GM19238 (cell line): ENCODE data around the gene ZMYM5.
"Not testable (repeated sequence)": the region's sequence is repeated elsewhere in the genome, so short reads cannot be mapped to it uniquely, and the experiment has no call there.

Source experiments
- DNase-seq: peaks from one replicate; pipeline ENCODE4 v3.0.0; 2011; ENCODE audit warnings: low spot score; ENCODE audit not compliant: insufficient read length

The ZMYM5 gene

GRCh38 chr13:19863323-19864023 is at the start of gene ZMYM5:
ZMYM5 (minus strand) TSS chr13:19863649; CDS start chr13:19852180, 11,469 bp downstream.
- DNase-seq, result peak; percentile 95

- no peak for DNase-seq
Measured at GRCh38 chr13:19910336-19911072, 47.1 kb upstream of the ZMYM5 start.

DNA sequence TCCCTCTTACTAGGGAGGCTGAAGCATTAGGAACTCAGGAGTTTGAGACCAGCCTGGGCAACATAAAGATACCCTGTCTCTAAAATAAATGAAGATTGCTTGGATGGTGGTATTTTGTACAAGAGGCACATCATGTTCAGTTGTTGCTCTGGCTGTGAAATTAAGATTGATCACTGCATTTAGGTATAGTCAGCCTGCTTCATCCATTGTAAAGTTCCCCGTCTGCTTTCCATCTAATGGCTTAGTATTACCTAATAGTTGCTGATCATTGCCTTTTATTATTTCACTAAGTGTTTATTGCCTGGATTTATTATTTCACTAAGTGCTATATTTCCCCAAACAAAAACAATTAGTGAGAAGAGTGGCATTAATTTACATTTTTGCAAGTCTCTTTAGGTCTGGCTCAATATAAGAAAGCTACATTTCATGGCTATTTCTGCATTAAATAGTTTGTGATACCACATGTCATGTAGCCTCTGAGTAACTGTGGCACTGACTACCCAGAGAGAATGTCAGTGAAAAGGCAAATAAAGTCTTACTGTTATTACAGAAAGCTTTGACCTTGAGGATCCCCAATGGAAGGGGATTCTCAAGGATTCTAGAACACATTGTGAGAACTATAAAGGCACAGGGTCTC is 45.0 kb upstream of the ZMYM5 start:
- no peak for DNase-seq

DNA sequence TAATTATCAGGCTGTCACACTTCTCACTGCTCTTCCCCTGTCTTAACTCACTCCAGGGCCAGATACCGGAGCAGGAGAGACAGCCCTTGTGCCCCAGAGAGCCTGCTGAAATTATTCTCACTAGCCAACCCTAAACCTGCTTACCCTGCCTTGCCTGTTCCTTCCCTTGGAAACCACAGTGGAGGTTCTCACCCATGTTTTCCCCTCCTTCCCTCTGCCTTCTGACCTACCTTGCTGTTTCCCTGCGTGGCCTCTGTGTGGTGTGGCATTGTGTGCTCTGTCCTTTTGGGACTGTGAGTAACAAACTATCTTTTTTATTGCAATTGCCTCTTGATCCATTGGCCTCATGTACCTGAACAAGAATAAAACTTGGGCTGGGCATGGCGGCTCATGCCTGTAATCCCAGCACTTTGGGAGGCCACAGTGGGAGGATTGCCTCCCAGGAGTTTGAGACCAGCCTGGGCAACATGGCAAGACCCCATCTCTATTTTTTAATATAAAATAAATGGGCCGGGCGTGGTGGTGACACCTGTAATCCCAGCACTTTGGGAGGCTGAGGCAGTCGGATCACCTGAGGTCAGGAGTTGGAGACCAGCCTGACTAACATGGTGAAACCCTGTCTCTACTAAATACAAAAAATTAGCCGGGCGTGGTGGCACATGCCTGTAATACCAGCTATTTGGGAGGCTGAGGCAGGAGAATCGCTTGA is 42.2 kb upstream of the ZMYM5 start:
- DNase-seq, result not testable (repeated sequence)

- no peak for DNase-seq
Measured at GRCh38 chr13:19890030-19890429, 26.6 kb upstream of the ZMYM5 start.

- DNase-seq, result no peak
Measured at GRCh38 chr13:19888799-19889198, 25.4 kb upstream of the ZMYM5 start.

GRCh38 chr13:19882231-19882630 is 18.8 kb upstream of the ZMYM5 start:
- no peak for DNase-seq

GRCh38 chr13:19881641-19882040 is 18.2 kb upstream of the ZMYM5 start:
- no peak for DNase-seq

DNA sequence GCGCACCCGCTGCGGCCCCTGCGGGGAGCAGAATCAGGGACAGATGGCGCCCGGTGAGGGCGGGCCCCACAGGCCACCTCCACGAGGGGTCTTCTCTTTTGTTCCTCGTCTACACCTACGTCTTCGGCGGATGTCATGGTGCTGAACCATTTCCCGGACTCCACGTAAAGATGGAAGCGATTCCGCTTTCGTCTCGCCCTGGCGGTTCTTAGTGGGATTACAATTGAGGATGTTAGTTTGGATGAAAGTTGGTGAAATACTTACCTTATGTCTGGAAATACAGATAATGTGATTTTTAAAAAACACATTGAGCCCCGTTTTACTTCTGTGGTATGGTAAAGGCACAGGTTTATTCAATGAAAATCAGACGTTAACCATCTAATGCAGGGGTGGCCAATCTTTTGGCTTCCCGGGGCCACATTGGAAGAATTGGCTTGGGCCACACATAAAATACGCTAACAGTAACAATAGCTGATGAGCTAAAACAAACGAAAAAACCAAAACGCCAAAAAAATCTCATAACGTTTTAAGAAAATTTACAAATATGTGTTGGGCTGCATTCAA is 1.4 kb upstream of the ZMYM5 start:
- DNase-seq, result peak; percentile 32

- peak; percentile 47 for DNase-seq
Measured at GRCh38 chr13:19864024-19864745, 736 bp upstream of the ZMYM5 start.

- peak; percentile 42 for DNase-seq
Measured at GRCh38 chr13:19862481-19863313, 752 bp downstream of the ZMYM5 start.

DNA sequence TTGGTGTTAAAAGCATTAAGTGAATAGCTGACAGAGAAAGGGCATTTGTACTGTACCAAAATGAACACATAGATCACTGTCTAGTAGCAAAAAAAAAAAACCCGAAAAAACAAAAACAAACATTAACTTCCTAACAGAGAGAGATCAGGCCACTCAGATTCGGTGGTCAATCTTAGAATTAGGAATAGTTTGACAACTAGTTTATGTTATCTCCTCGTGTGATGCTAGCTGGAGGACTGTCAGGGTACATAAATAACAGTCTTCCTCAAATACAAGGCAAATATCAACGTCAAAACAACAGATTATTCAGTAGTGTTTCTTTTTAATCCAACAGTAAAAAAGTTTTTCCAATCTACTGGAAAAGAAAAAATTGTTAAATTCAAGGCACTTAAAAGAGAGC is 1.7 kb downstream of the ZMYM5 start:
- no peak for DNase-seq

DNA sequence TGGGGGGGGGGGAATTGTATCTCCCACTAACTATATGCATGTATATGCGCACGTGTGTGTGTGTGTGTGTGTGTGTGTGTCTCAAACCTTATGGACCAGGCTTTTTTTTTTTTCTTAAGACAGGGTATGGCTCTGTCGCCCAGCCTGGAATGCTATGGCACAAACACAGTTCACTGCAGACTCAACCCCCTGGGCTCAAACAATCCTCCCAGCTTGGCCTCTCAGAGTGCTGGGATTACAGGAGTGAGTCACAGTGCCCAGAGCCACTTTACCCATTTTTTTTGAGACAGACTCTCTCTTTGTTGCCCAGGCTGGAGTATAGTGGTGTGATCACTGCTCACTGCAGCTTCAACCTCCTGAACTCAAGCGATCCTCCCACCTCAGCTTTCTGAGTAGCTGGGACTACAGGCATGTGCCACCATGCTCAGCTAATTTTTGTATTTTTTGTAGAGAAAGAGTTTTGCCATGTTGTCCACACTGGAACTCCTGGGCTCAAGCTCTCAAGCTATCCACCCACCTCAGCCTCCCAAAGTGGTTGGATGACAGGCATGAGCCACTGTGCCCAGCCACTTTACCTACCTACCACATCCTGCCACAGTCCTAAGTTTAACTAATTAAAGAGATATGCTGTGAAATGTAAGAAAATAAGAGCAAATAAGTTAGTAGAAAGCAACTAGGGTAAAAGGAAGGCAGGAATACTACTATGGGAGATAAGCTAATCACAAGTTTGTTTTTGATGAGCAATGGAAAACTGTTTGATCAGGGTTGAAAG is 2.4 kb downstream of the ZMYM5 start:
- no peak for DNase-seq

DNA sequence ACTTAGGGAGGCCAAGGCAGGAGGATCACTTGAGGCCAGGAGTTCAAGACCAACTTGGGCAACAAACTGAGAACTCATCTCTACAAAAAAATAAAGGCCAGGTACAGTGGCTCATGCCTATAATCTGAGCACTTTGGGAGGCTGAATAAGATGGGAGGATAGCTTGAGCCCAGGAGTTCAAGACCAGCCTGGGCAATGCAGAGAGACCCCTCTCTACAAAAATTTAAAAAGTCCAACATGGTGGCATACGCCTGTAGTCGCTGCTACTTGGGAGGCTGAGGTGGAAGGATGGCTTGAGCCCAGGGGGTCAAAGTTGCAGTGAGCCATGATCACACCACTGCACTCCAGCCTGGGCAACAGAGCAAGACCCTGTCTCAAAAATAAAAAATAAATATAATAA is 5.8 kb downstream of the ZMYM5 start:
- DNase-seq, result not testable (repeated sequence)

DNA sequence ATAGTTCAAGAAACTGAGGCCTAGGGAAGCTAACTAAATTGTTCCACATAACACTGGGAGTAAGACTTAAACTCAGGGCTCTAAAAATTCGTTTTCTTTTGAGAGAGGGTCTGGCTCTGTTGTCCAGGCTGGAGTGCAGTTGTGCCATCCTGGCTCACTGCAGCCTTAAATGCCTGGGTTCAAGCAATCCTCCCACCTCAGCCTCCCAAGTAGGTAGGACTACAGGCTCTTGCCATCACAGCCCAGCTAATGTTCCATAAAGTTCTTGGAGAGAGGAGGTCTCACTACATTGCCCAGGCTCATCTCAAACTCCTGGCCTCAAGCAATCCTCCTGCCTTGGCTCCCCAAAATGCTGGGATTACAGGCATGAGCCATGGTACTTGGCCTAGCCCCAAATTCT is 10.7 kb downstream of the ZMYM5 start:
- no peak for DNase-seq

DNA sequence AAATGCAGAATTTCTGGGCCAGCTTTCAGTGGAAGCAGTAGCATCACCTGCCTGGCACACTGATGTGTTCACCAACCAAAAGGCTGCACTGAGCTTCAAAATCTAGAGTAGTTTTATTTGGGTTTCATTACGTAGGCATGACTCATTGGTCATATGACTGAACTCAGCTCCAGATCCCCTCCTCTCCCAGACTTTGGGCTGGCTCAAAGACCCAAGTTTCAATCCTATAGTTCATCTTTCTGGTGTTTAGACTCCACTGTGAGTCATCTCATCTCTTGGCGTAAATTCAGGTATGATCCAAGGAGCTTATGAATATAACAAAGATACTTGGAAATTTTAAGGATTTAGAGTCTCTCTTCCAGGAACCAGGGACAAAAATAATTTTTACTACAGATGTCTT is 17.7 kb downstream of the ZMYM5 start:
- no peak for DNase-seq

DNA sequence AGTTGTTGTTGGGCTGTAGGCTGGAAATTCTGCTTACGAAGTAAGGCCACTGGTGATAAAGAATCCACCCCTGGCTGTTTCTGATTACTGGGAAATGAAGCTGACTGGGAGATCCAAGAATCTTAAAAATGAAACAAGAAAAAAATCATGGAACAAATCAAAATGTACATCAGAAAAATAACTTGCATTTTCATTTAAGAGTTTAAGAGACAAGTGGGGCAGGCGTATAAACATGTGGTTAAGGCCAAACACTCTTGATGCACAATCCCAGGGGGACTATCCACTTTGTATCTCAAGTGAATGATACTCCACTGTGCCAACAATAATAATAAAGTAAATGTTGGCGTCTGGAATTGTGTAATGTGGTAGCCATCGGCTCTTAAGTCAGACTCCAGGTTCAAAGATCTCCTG is 24.6 kb downstream of the ZMYM5 start:
- no peak for DNase-seq

GRCh38 chr13:19836472-19836871 is 27.0 kb downstream of the ZMYM5 start:
- DNase-seq, result no peak

DNA sequence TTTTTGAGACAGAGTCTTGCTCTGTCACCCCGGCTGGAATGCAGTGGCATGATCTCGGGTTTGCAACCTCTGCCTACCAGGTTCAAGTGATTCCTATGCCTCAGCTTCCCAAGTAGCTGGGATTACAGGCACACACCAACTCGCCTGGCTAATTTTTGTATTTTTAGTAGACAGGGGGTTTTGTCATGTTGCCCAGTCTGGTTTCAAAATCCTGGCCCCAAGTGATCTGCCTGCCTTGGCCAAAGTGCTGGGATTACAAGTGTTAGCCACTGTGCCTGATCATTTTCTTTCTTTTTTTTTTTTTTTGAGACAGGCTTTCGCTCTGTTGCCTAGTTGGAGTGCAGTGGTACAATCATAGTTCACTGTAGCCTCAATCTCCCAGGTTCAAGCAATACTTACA is 28.7 kb downstream of the ZMYM5 start:
- DNase-seq, result no peak
